Effector memory CD4-positive, alpha-beta T cell (primary cell): ENCODE measurements around the gene CLIP4.
A peak's percentile ranks its signal among the peaks of the same experiment; 100 is the strongest.

Source experiments
- DNase-seq, 3 donors: peaks; one replicate each; pipeline ENCODE4 v3.0.0-alpha.2; 2020
- H3K27ac ChIP-seq: 2 replicates; pipeline ENCODE4 v1.7.0; 2013; ENCODE audit warnings: mild to moderate bottlenecking, low read length, moderate library complexity; ENCODE audit not compliant: insufficient read depth, poor library complexity, severe bottlenecking
- H3K27me3 ChIP-seq: replicated peaks from 2 replicates; pipeline ENCODE4 v1.7.0; 2013; ENCODE audit warnings: mild to moderate bottlenecking, low read length; ENCODE audit not compliant: insufficient read depth, control insufficient read depth, poor library complexity, severe bottlenecking
- H3K36me3 ChIP-seq: 2 replicates; pipeline ENCODE4 v1.7.0; 2013; ENCODE audit warnings: mild to moderate bottlenecking, low read length, moderate library complexity; ENCODE audit not compliant: control insufficient read depth, insufficient read depth
- H3K4me1 ChIP-seq: 2 replicates; pipeline ENCODE4 v1.7.0; 2013; ENCODE audit warnings: low read length, mild to moderate bottlenecking; ENCODE audit not compliant: control insufficient read depth, insufficient read depth, poor library complexity, severe bottlenecking
- H3K4me3 ChIP-seq: 2 replicates; pipeline ENCODE4 v1.7.0; 2013; ENCODE audit warnings: low read length, low read depth, mild to moderate bottlenecking; ENCODE audit not compliant: insufficient read depth, poor library complexity, severe bottlenecking
- H3K9me3 ChIP-seq: 2 replicates; pipeline ENCODE4 v1.7.0; 2013; ENCODE audit warnings: mild to moderate bottlenecking, low read length, moderate library complexity; ENCODE audit not compliant: control insufficient read depth

Gene CLIP4

GRCh38 chr2:29182334-29182733 is 67.1 kb downstream of the CLIP4 start:
- H3K9me3 ChIP-seq: no peaks in the 10 kb centered on the region
- no peak for DNase-seq
- peaks cover 8% of the 10 kb centered on the region for H3K36me3 ChIP-seq
- no peak overlapping the region for H3K27ac ChIP-seq
- no peak overlapping the region for H3K4me3 ChIP-seq
- H3K27me3 ChIP-seq: no peaks in the 10 kb centered on the region
- H3K4me1 ChIP-seq: no peaks in the 10 kb centered on the region

DNA sequence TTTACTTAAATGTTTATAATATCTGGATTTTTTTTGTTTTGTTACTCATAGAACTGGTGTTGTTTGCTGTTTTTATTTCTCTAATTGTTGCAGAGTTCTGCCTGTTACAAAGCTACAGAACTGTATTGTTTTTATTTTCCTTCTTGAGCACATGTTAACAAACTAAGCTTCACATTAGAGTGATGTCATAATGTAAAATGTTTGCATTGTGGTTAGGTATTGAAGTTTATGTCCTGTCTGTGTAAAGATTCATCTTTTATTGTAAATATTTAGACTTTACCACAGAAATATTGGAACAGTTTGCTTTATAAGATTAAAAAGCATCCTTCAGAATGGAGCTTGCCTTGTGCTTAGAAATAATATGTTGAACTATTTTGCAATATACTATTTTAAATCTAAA is 67.7 kb downstream of the CLIP4 start:
- H3K27ac ChIP-seq: no peak overlapping the region
- H3K36me3 ChIP-seq: peaks cover 8% of the 10 kb centered on the region
- H3K27me3 ChIP-seq: no peaks in the 10 kb centered on the region
- no peaks in the 10 kb centered on the region for H3K9me3 ChIP-seq
- no peaks in the 10 kb centered on the region for H3K4me1 ChIP-seq
- DNase-seq: no peak
- H3K4me3 ChIP-seq: no peak overlapping the region

DNA sequence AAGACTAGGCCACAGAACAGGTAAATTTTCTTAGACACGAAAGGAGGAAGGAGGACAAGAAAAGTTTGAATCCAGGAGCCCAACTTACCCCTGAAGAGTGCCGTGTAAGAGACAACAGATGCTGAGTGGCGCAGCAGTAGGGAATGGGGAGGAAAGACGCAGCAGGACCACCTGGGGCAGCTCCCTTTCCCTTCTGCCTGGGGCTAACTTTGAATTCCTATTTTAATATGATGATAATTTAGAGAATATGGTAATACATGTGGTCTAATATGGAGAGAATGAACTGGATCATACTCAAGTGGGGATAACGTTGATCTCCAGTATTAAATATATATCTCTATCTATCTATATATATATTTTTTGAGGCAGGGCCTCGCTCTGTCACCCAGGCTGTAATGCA is 69.3 kb downstream of the CLIP4 start:
- Histone ChIP-seq H3K9me3 (no peaks in the 10 kb centered on the region), H3K27ac (no peak overlapping the region), H3K36me3 (peaks cover 8% of the 10 kb centered on the region), H3K4me3 (no peak overlapping the region), H3K27me3 (no peaks in the 10 kb centered on the region), H3K4me1 (no peaks in the 10 kb centered on the region)
- no peak for DNase-seq

DNA sequence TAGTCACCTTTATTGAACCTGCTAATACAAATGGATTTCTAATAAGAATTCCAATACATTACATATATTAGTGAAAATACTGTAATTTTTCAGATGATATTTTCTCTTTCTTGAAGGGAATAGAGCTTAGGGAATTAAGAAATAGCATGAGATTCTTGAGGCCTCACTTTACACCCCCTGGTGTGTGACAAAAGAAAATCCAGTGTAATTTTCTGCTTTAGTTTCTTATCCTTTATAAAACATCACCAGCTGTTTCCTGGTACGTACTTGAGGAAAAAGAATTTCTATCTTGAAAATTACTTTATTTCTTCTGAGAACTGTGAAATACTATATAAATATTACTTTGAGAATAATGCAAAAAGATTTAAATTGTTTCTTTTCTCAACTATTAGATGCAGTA is 71.6 kb downstream of the CLIP4 start:
- no peak for DNase-seq
- Histone ChIP-seq H3K27me3 (no peaks in the 10 kb centered on the region), H3K4me1 (no peaks in the 10 kb centered on the region), H3K4me3 (no peak overlapping the region), H3K27ac (no peak overlapping the region), H3K9me3 (no peaks in the 10 kb centered on the region), H3K36me3 (peaks cover 8% of the 10 kb centered on the region)

GRCh38 chr2:29187926-29188325 is 72.7 kb downstream of the CLIP4 start:
- no peak for DNase-seq
- H3K36me3 ChIP-seq: no peaks in the 10 kb centered on the region
- H3K9me3 ChIP-seq: no peaks in the 10 kb centered on the region
- no peak overlapping the region for H3K4me3 ChIP-seq
- H3K4me1 ChIP-seq: no peaks in the 10 kb centered on the region
- no peaks in the 10 kb centered on the region for H3K27me3 ChIP-seq
- no peak overlapping the region for H3K27ac ChIP-seq

DNA sequence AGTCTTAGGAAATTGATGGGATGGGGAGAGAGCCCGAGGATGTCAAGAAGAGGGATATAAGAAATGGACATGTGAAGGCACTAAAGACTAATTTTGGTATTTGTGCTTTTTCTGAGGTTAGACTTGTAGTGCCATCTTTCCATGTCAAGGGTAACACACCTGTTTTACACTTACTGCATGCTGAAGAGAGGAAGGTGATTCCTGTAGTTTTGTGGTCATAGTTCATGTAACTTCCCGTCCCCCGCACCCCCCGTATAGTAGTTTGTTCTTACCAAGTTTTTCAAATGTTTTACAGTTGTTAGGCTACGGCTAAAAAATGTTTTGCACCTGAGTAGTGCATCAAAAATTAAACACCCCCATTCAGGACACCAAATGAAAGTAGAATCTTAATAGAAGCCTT is 73.8 kb downstream of the CLIP4 start:
- no peaks in the 10 kb centered on the region for H3K36me3 ChIP-seq
- H3K27me3 ChIP-seq: no peaks in the 10 kb centered on the region
- no peaks in the 10 kb centered on the region for H3K9me3 ChIP-seq
- no peak overlapping the region for H3K4me3 ChIP-seq
- no peak overlapping the region for H3K27ac ChIP-seq
- peak in 2 of 3 donors; percentile 3 to 25 for DNase-seq
- H3K4me1 ChIP-seq: no peaks in the 10 kb centered on the region

DNA sequence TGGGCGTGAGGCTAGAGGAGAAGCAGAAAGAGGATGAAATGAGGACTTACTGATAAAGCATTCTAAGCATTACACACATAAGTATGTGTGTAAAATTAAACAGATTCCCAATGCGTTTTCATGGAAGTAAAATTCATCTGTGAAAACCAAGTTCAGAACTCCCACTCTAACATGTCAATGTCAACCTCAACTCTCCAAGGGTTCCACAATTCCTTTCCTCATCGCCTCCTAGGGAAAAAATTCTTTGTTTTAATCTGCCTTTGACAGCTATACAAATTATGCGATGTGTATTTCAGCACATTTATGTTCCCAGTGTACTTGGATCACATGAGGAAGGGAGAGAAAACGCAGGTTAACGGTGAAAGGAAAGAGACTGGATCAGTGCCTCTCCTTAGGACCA is 76.6 kb downstream of the CLIP4 start:
- Histone ChIP-seq H3K4me3 (no peak overlapping the region), H3K36me3 (no peaks in the 10 kb centered on the region), H3K27me3 (no peaks in the 10 kb centered on the region), H3K27ac (no peak overlapping the region), H3K4me1 (no peaks in the 10 kb centered on the region), H3K9me3 (no peaks in the 10 kb centered on the region)
- DNase-seq: no peak

GRCh38 chr2:29192526-29192925 is 77.3 kb downstream of the CLIP4 start:
- no peak for DNase-seq
- no peaks in the 10 kb centered on the region for H3K9me3 ChIP-seq
- H3K27ac ChIP-seq: no peak overlapping the region
- H3K4me3 ChIP-seq: no peak overlapping the region
- no peaks in the 10 kb centered on the region for H3K4me1 ChIP-seq
- H3K36me3 ChIP-seq: no peaks in the 10 kb centered on the region
- no peaks in the 10 kb centered on the region for H3K27me3 ChIP-seq

DNA sequence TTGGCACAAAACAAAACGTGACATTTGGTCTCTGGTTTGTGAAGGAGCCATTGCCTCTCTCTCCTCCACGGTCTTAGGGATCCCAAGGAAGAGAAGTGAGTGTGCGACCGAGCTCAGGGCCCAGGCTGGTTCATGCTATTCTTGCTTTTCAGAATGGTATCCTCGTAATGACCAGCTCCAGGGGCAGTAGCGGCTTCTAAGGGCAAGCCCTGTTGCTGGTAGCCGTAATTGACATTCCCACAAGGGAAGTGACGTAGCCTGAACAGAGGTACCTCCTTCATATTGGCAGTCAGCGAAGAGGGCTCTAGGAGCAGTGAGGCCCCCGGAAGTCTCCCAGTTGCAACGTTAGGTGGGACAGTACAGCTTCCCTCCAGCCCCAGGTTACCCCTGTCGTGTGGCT is 77.9 kb downstream of the CLIP4 start:
- Histone ChIP-seq H3K27me3 (no peaks in the 10 kb centered on the region), H3K4me3 (no peak overlapping the region), H3K4me1 (no peaks in the 10 kb centered on the region), H3K27ac (no peak overlapping the region), H3K9me3 (no peaks in the 10 kb centered on the region), H3K36me3 (no peaks in the 10 kb centered on the region)
- no peak for DNase-seq

DNA sequence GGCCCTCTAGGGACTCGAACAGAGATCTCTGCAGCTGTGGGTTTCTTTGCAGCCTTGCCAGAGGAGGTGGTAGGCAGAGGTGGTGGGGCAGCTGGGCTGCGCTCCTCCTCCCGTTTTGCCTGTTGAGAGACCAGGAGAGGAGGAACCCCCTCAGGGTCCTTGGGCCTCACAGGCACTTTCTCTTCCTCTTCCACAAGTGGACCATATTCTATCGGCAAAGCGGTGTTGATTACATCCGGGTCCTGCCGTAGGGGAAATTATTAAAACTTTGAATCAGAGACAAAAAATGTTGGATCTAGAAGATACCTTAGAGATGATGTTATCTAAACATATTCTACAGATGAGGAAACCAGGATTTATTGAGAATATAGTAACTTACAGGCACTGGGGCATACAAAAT is 78.5 kb downstream of the CLIP4 start:
- Histone ChIP-seq H3K4me3 (no peak overlapping the region), H3K4me1 (no peaks in the 10 kb centered on the region), H3K27ac (no peak overlapping the region), H3K36me3 (no peaks in the 10 kb centered on the region), H3K27me3 (no peaks in the 10 kb centered on the region), H3K9me3 (no peaks in the 10 kb centered on the region)
- no peak for DNase-seq

GRCh38 chr2:29195796-29196195 is 80.6 kb downstream of the CLIP4 start:
- no peak for DNase-seq
- no peaks in the 10 kb centered on the region for H3K9me3 ChIP-seq
- no peaks in the 10 kb centered on the region for H3K27me3 ChIP-seq

More at GRCh38 chr2:29195796-29196195, 80.6 kb downstream of the CLIP4 start:
- H3K27ac ChIP-seq: no peak overlapping the region
- no peak overlapping the region for H3K4me3 ChIP-seq
- no peaks in the 10 kb centered on the region for H3K4me1 ChIP-seq
- H3K36me3 ChIP-seq: no peaks in the 10 kb centered on the region
